Testis (tissue), 2 donors: ENCODE measurements around the gene GCC2.

Experiments
- POLR2A ChIP-seq: fragments of 450-650 bp; IDR thresholded peaks from one replicate; pipeline ENCODE4 v1.6.1; 2017; ENCODE audit warnings: antibody characterized with exemption, mild to moderate bottlenecking, moderate library complexity
- TF ChIP-seq, protein P1 (sequence below), 3 experiments: fragments of 450-650 bp in 2 of 3; fragments of 200-600 bp in 1 of 3; sonication (generic) in 1 of 3; IDR thresholded peaks; one replicate each; pipeline ENCODE4 v1.5.1; 2016 to 2019; ENCODE audit warnings: antibody characterized with exemption in 3 of 3, mild to moderate bottlenecking in 2 of 3, moderate library complexity in 1 of 3

DNA sequence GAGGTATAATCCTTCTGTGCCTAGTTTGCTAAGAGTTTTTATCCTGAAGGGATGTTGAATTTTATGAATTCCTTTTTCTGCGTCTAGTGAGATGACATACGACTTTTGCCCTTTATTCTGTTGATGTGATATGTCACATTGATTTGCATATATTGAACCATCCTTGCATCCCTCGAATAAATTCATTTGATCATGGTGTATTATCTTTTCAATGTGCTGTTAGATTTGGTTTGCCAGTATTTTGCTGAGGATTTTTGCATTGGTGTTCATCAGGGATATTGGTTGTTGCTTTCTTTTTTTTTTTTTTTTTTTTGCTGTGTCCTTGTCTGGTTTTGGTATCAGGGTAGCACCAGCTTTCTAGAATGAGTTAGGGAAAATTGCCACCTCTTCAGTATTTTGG lies 9.1 kb downstream of the GCC2 start:
- TF ChIP-seq, protein P1, sequence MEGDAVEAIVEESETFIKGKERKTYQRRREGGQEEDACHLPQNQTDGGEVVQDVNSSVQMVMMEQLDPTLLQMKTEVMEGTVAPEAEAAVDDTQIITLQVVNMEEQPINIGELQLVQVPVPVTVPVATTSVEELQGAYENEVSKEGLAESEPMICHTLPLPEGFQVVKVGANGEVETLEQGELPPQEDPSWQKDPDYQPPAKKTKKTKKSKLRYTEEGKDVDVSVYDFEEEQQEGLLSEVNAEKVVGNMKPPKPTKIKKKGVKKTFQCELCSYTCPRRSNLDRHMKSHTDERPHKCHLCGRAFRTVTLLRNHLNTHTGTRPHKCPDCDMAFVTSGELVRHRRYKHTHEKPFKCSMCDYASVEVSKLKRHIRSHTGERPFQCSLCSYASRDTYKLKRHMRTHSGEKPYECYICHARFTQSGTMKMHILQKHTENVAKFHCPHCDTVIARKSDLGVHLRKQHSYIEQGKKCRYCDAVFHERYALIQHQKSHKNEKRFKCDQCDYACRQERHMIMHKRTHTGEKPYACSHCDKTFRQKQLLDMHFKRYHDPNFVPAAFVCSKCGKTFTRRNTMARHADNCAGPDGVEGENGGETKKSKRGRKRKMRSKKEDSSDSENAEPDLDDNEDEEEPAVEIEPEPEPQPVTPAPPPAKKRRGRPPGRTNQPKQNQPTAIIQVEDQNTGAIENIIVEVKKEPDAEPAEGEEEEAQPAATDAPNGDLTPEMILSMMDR (IDR thresholded peaks at IDR 0.05): no peak
- no peak for TF ChIP-seq POLR2A
